CD4-positive, CD25-positive, alpha-beta regulatory T cell (primary cell): Measurements from ENCODE around the gene PODXL2. TPM values are rescaled to one million over a fixed set of nuclear protein-coding genes. Genes with fewer than 3 reads are reported as not detected.

ENCODE experiments used
- ATAC-seq, 2 donors: fragments of 150-1000 bp; cut with Tn5 transposase; one replicate each; pipeline ENCODE4 v1.10.0; 2021; ENCODE audit warnings: low read depth in 2 of 2, moderate number of reproducible peaks in 2 of 2, moderate library complexity in 1 of 2
- DNase-seq, 3 donors: peaks; one replicate each; pipeline versions ENCODE4 v3.0.0 to v3.0.0-alpha.2; 2012 to 2022; ENCODE audit warnings: mixed read lengths in 1 of 3
- H3K27ac ChIP-seq: one replicate; pipeline ENCODE4 v1.7.0; 2013; ENCODE audit warnings: mild to moderate bottlenecking, low read length; ENCODE audit not compliant: insufficient read depth, poor library complexity, severe bottlenecking
- H3K27me3 ChIP-seq: one replicate; pipeline ENCODE4 v1.7.0; 2013; ENCODE audit warnings: low read length; ENCODE audit not compliant: control insufficient read depth, insufficient read depth
- H3K36me3 ChIP-seq: one replicate; pipeline ENCODE4 v1.7.0; 2013; ENCODE audit warnings: mild to moderate bottlenecking, low read length, moderate library complexity; ENCODE audit not compliant: control insufficient read depth, insufficient read depth
- H3K4me1 ChIP-seq: 2 replicates; pipeline ENCODE4 v1.7.0; 2013; ENCODE audit warnings: mild to moderate bottlenecking, low read length; ENCODE audit not compliant: insufficient read depth, control insufficient read depth, poor library complexity, severe bottlenecking
- H3K4me3 ChIP-seq: one replicate; pipeline ENCODE4 v1.7.0; 2013; ENCODE audit warnings: low read depth, mild to moderate bottlenecking, low read length, moderate library complexity
- H3K9me3 ChIP-seq, 2 experiments: 1 replicate in 1 of 2; 2 replicates in 1 of 2; pipeline ENCODE4 v1.7.0; 2013; ENCODE audit warnings: low read length in 2 of 2, mild to moderate bottlenecking in 1 of 2, moderate library complexity in 1 of 2; ENCODE audit not compliant: control insufficient read depth in 2 of 2
- H3K27ac Mint-ChIP-seq, 3 donors: one replicate each; pipeline ENCODE4 v1.8.0; 2020 to 2022; ENCODE audit warnings: mild to moderate bottlenecking in 3 of 3, mixed read lengths in 3 of 3, moderate library complexity in 2 of 3
- H3K27me3 Mint-ChIP-seq: one replicate; pipeline ENCODE4 v1.8.0; 2022; ENCODE audit warnings: mild to moderate bottlenecking, mixed read lengths
- H3K36me3 Mint-ChIP-seq: one replicate; pipeline ENCODE4 v1.8.0; 2020; ENCODE audit warnings: mixed read lengths
- H3K4me1 Mint-ChIP-seq, 4 donors: one replicate each; pipeline ENCODE4 v1.8.0; 2020 to 2022; ENCODE audit warnings: mixed read lengths in 4 of 4, mild to moderate bottlenecking in 1 of 4
- H3K4me3 Mint-ChIP-seq, 4 donors: one replicate each; pipeline ENCODE4 v1.8.0; 2020 to 2022; ENCODE audit warnings: mild to moderate bottlenecking in 4 of 4, mixed read lengths in 4 of 4, moderate library complexity in 3 of 4
- H3K9me3 Mint-ChIP-seq, 7 donors: one replicate each; pipeline ENCODE4 v1.8.0; 2020 to 2022; ENCODE audit warnings: mixed read lengths in 7 of 7, mild to moderate bottlenecking in 3 of 7, moderate library complexity in 2 of 7
- polyA plus RNA-seq, 4 donors: library from polyadenylated mRNA; unstranded; fragments of 300-500 nt; fragmentation: Illumina TruSeq; gene quantifications; one replicate each; pipeline ENCODE4 v1.2.3, GENCODE V29; 2021
- total RNA-seq: library from RNA; stranded (reverse); gene quantifications from one replicate; pipeline ENCODE4 v1.2.3, GENCODE V29; 2022

PODXL2 gene
- total and polyA plus RNA-seq, 5 donors from 2014 or later, result 0.87 to 3.1 (median 1.7) TPM

DNA sequence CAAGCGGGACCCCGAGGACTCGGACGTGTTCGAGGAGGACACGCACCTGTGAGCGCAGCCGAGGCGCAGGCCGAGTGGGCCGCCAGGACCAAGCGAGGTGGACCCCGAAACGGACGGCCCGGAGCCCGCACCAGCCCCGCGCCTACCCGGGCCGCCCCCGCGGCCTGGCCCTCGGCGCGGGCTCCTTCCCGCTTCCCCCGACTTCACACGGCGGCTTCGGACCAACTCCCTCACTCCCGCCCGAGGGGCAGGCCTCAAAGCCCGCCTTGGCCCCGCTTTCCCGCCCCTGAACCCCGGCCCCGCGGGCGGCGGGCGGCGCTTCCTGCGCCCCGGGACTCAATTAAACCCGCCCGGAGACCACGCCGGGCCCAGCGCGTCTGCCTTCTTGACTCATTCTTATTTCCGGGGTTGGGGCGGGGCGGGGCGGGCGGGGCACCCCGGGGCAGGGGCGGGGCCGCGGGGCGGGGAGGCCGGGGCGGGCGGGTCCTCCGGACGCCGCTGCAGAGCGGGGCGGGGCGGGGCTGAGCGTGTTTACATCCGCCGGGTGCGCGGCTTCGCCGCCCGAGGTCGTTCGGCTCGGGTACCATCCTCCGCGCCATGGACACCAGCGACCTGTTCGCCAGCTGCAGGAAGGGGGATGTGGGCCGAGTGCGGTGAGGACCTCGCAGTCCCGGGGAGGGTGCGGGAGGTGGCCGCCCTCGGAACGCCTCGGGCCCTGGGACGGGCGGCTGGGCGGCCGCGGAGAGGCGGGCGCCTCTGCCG is 43.6 kb downstream of the PODXL2 start, which contains the start of gene ABTB1:
TSS of gene ABTB1 (plus strand) at position 524 of the 762 bp plus-strand sequence. CDS start at position 598, 74 bp downstream.
- H3K9me3 ChIP-seq, result no peaks in the 10 kb centered on the region
- peaks cover 35% of the 10 kb centered on the region for H3K4me1 ChIP-seq
- peaks cover 0 to 41% (median 13%) of the 10 kb centered on the region in 4 donors for H3K4me1 Mint-ChIP-seq
- peak within 1 kb of the TSS; percentile 59 for H3K4me3 ChIP-seq
- peaks cover 12% of the 10 kb centered on the region for H3K36me3 Mint-ChIP-seq
- H3K36me3 ChIP-seq, result peaks cover 10% of the 10 kb centered on the region
- peak within 1 kb of the TSS; percentile 95 to 98 (median 97) for H3K27ac Mint-ChIP-seq
- H3K4me3 Mint-ChIP-seq, result peak within 1 kb of the TSS; percentile 93 to 96 (median 94)
- ATAC-seq (peak; percentile 85 to 88), DNase-seq (peak; percentile 81 to 91 (median 86))
- peak within 1 kb of the TSS; percentile 86 for H3K27ac ChIP-seq
- H3K27me3 ChIP-seq, result no peaks in the 10 kb centered on the region
- H3K9me3 Mint-ChIP-seq, result peaks cover 0 to 1% (median 0%) of the 10 kb centered on the region in 7 donors
- H3K27me3 Mint-ChIP-seq, result no peaks in the 10 kb centered on the region

DNA sequence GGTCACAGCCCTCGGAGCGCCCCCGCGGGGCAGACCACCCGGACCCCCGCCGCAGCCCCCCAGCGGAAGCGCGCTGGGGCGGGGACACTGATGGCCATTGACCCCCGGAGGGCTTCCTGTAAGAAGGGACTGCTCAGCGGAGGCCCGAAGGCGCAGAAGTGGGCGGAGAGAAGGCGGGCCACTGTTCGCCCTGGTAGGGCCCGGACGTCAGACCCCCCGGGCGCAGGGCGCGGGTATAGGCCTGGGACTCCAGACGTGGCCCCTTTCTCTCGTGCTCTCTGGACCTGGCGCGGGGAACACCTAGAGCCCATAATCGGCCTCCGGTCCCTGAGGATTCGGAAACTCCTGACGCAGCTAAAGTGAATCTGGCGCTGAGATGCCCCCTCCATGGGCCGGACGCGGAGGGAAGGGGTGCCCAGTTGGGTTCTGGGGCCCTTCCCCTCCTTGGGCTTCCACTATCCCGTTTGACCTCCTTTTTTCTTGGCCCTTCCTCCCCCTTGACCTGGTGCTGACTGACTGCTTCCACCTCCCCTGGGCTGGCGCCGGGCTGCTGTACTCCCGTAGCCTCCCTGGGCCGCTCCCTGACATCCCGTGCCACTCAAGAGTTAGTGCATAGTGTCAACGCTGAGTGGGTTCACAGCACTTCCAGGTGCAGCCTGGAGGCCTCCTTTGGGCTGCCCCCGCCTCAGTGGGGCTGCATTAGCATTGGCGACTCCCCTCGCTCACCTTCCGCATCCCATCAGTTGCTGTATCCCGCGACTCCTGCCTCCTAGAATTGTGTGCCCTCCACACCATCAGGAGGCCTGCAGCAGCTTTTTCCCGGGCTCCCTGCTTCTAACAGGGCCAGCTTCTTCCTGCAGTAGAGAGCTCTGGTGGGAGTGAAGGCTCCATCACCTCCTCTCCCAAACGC is 44.5 kb downstream of the PODXL2 start:
- Mint-ChIP-seq H3K4me1 (peaks cover 0 to 48% (median 13%) of the 10 kb centered on the region in 4 donors), H3K27me3 (no peaks in the 10 kb centered on the region), H3K27ac (peak overlapping the region; percentile 86 to 98 (median 94)), H3K4me3 (peak overlapping the region; percentile 93 to 95 (median 94)), H3K36me3 (peaks cover 15% of the 10 kb centered on the region), H3K9me3 (peaks cover 0 to 1% (median 0%) of the 10 kb centered on the region in 7 donors)
- H3K27me3 ChIP-seq, result no peaks in the 10 kb centered on the region
- no peaks in the 10 kb centered on the region for H3K9me3 ChIP-seq
- peak overlapping the region; percentile 59 for H3K4me3 ChIP-seq
- peak in 2 of 3 donors; percentile 67 to 70 for DNase-seq
- H3K36me3 ChIP-seq, result peaks cover 17% of the 10 kb centered on the region
- H3K4me1 ChIP-seq, result peaks cover 35% of the 10 kb centered on the region
- peak; percentile 46 to 49 for ATAC-seq
- peak overlapping the region; percentile 83 for H3K27ac ChIP-seq

DNA sequence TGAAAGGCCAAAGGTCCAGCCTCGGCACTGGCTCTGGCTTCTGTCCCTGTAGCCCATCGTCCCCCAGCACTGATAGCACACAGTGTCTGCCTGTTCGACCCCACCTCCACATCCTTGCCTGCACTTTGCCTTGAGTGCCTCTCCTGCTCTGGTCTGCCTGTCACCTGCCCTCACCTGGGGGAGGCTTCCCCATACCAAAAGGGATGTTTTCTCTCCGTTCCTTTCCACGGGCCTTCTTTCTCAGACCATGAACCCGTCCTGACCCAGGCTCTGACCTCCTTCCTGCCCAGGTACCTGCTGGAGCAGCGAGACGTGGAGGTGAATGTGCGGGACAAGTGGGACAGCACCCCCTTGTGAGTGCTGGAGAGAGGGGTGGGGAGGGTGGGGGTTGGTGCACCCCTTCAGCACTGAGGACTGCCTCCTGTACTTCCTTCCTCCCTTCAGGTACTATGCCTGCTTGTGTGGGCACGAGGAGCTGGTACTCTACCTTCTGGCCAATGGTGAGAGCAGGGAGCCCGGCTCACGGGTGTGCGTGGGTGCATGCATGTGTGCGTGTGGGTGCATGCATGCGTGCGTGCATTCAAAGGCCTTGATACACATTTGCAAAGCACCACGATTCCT is 45.2 kb downstream of the PODXL2 start:
- DNase-seq (peak in 1 of 3 donors; percentile 32), ATAC-seq (no peak)
- H3K27me3 Mint-ChIP-seq, result no peaks in the 10 kb centered on the region
- H3K9me3 ChIP-seq, result no peaks in the 10 kb centered on the region
- H3K9me3 Mint-ChIP-seq, result peaks cover 0 to 1% (median 0%) of the 10 kb centered on the region in 7 donors
- peak overlapping the region; percentile 57 to 98 (median 86) for H3K27ac Mint-ChIP-seq
- peaks cover 15% of the 10 kb centered on the region for H3K36me3 Mint-ChIP-seq
- peak overlapping the region; percentile 83 for H3K27ac ChIP-seq
- peaks cover 24% of the 10 kb centered on the region for H3K36me3 ChIP-seq
- H3K4me1 ChIP-seq, result peaks cover 35% of the 10 kb centered on the region
- H3K4me3 ChIP-seq, result peak overlapping the region; percentile 59
- H3K27me3 ChIP-seq, result no peaks in the 10 kb centered on the region
- H3K4me3 Mint-ChIP-seq, result peak overlapping the region; percentile 93 to 95 (median 94)
- H3K4me1 Mint-ChIP-seq, result peaks cover 0 to 50% (median 13%) of the 10 kb centered on the region in 4 donors

DNA sequence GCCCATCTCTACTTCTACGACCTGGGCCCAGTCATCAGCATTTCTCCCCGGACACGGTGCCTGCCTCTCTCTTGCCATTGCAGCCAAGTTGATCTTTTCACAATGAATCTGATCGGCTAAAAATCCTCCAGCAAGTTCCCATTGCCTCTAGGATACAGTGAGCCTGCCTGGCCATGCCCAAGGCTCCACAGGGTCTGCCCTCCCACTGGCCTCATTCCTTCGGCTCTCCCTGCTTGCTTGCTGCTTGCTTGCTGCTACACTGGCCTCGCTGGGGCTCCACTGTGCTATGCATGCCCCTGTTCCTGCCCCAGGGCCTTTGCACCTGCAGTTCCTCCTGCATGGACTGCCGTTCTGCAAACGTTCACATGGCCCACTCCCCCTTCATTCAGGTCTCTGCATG is 45.8 kb downstream of the PODXL2 start:
- H3K9me3 ChIP-seq, result no peaks in the 10 kb centered on the region
- no peak for ATAC-seq
- no peaks in the 10 kb centered on the region for H3K27me3 ChIP-seq
- Mint-ChIP-seq H3K36me3 (peaks cover 15% of the 10 kb centered on the region), H3K4me1 (peaks cover 0 to 50% (median 13%) of the 10 kb centered on the region in 4 donors), H3K27me3 (no peaks in the 10 kb centered on the region), H3K27ac (peak overlapping the region; percentile 57 to 86 (median 84)), H3K9me3 (peaks cover 0 to 1% (median 0%) of the 10 kb centered on the region in 7 donors), H3K4me3 (peak overlapping the region; percentile 80 to 95 (median 93))
- peaks cover 24% of the 10 kb centered on the region for H3K36me3 ChIP-seq
- H3K4me1 ChIP-seq, result peaks cover 35% of the 10 kb centered on the region
- DNase-seq, result no peak
- no peak overlapping the region for H3K4me3 ChIP-seq
- no peak overlapping the region for H3K27ac ChIP-seq

DNA sequence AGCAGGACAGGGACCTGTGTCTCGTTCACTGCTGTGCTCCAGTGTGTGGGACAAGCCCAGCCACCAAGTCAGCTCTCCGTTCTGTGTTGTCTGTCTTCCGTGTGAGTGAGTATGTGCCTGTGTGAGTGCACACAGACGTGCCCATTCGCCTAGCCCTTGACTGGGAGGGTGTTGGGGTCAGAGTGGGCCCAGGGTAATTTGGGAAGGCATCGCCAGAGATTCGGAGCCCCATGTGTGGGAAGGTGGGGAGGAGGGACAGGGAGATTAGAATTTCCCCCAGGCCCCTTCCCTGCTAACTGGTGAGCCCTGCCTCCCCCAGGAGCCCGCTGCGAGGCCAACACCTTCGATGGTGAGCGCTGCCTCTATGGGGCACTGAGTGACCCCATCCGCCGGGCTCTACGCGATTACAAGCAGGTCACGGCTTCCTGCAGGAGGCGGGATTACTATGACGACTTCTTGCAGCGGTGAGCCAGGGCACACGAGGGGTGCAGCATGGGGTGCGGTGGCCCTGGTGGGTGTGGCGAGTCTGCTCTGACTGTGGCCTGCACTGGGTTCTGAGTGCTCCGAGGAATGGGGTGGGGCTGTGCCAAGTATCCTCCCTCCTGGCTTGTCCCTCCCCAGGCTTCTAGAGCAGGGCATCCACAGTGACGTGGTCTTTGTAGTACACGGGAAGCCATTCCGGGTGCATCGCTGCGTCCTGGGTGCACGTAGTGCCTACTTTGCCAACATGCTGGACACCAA is 46.8 kb downstream of the PODXL2 start:
- peaks cover 0 to 1% (median 0%) of the 10 kb centered on the region in 7 donors for H3K9me3 Mint-ChIP-seq
- no peaks in the 10 kb centered on the region for H3K27me3 Mint-ChIP-seq
- Histone ChIP-seq H3K36me3 (peaks cover 24% of the 10 kb centered on the region), H3K9me3 (no peaks in the 10 kb centered on the region), H3K27ac (no peak overlapping the region), H3K4me1 (peaks cover 35% of the 10 kb centered on the region), H3K27me3 (no peaks in the 10 kb centered on the region), H3K4me3 (no peak overlapping the region)
- ATAC-seq (no peak), DNase-seq (no peak)
- H3K4me1 Mint-ChIP-seq, result peaks cover 0 to 50% (median 13%) of the 10 kb centered on the region in 4 donors
- H3K4me3 Mint-ChIP-seq, result peak overlapping the region; percentile 27 to 93 (median 70)
- H3K27ac Mint-ChIP-seq, result peak overlapping the region in 1 of 3 donors; percentile 86
- peaks cover 15% of the 10 kb centered on the region for H3K36me3 Mint-ChIP-seq

DNA sequence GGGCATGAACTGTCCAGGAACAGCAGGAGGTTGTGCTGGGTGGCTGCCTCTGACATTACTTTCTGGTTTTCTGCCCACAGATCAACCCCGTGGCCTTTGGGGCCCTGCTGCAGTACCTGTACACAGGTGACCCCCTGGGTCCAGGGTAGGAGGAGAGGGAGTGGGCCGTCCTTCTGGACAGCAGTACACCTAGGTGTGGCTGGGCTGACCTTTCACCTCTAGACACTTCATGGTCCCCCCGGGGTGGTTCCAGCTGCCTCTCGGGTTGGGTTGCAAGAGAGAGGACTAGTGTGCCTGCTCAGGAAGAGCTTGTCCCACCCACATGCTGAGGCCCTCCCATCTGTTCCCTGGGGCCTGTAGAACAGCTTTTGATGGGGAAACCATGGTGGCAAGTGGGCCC is 47.5 kb downstream of the PODXL2 start:
- Histone ChIP-seq H3K4me1 (peaks cover 35% of the 10 kb centered on the region), H3K27me3 (no peaks in the 10 kb centered on the region), H3K36me3 (peaks cover 24% of the 10 kb centered on the region), H3K4me3 (no peak overlapping the region), H3K9me3 (no peaks in the 10 kb centered on the region), H3K27ac (no peak overlapping the region)
- H3K27ac Mint-ChIP-seq, result no peak overlapping the region
- no peak for ATAC-seq
- H3K9me3 Mint-ChIP-seq, result peaks cover 0 to 1% (median 0%) of the 10 kb centered on the region in 7 donors
- no peak for DNase-seq
- H3K4me1 Mint-ChIP-seq, result peaks cover 0 to 50% (median 17%) of the 10 kb centered on the region in 4 donors
- no peaks in the 10 kb centered on the region for H3K27me3 Mint-ChIP-seq
- peaks cover 15% of the 10 kb centered on the region for H3K36me3 Mint-ChIP-seq
- peak overlapping the region in 1 of 4 donors; percentile 93 for H3K4me3 Mint-ChIP-seq
